Measurements from ENCODE around the gene TBCB.
"Not testable (repeated sequence)": the region's sequence is repeated elsewhere in the genome, so short reads cannot be mapped to it uniquely, and the experiment has no call there.

The TBCB gene

DNA sequence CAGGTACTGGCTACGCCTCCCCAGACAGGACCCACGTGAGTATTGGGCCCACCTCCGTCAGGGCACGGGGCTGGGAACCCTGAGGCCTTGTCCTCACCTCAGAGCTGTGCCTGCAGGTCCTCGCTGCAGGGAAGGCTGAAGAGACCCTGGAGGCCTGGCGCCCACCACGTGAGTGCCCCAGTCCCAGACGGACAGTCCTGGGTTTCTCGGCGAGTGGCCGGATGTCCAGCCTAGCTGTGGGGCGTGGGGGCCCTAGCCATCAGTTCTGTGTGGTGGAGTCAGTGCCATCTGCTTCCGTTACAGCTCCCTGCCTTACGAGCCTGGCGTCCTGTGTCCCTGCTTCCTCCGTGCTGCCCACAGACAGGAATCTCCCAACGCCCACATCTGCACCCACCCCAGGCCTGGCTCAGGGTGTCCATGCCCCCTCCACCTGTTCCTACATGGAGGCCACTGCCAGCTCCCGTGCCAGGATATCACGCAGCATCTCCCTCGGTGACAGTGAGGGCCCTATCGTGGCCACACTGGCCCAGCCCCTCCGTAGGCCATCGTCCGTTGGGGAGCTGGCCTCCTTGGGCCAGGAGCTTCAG is 12.1 kb upstream of the TBCB start:
- no peak for DNase-seq

DNA sequence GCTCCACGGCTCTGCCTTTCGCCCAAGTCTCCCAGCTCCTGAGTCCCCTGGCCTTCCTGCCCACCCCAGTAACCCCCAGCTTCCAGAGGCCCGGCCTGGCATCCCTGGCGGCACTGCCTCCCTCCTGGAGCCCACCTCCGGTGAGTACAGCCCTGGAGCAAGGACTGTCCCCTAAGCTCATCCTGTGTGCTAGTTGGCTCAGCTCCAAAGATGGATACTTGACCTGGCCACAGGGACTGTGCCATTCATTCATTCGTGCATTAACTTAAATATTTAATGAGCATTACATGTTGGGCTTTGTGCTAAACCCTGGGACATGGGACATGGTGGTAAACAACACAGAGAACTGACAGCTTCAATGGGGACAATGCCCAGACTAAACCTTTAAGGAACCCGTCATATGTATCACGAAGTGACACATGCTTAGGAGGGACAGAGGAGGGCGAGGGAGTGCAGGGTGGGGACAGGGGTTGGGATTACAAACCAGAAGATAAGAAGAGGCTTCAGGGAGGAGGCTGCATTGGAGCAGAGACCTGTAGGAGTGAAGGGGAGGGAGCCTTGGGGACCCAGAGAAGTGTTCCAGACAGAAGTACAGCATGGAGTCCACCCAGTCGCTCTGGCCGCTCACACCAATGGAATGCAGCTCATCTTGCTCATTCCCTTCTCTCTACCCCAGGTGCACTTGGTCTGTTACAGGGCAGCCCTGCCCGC is 11.3 kb upstream of the TBCB start:
- no peak for DNase-seq

- DNase-seq, result no peak
These were observed 8.8 kb upstream of the TBCB start for GRCh38 chr19:36106441-36106840.

DNA sequence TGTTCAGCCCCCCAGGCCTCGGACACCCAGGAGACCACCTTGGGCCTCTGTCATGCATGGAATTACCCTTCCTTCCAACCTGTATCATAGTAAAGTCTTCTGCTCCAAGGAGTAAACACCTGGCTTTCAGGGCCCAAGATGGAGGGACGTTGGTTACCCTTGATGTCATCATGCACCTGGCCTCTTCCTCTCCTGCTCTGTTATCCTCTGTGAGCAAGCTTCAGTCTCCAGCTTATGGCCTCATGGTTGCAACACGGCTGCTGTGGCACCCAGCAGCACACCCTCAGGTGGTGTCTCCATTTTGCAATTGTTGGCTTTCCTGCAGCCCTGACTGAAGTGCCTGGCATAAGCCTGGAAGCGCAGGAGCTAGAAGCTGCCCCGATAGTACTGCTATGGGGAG is 8.3 kb upstream of the TBCB start:
- no peak for DNase-seq

DNA sequence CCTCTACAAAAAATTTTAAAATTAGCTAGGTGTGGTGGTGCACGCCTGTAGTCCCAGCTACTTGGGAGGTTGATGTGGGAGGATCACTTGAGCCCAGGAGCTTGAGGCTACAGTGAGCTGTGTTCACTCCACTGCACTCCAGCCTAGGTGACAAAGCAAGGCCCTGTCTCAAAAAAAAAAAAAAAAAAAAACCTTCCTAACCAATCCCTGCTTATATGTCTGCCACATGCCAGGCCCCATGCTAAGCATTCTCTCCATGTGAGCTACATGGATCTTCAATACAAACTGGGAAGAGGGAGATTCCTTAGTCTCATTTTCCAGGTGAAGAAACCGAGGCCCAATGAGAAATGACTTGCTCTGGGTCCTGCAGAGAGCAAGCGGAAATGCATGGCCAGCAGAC is 6.6 kb upstream of the TBCB start:
- DNase-seq, result no peak

DNA sequence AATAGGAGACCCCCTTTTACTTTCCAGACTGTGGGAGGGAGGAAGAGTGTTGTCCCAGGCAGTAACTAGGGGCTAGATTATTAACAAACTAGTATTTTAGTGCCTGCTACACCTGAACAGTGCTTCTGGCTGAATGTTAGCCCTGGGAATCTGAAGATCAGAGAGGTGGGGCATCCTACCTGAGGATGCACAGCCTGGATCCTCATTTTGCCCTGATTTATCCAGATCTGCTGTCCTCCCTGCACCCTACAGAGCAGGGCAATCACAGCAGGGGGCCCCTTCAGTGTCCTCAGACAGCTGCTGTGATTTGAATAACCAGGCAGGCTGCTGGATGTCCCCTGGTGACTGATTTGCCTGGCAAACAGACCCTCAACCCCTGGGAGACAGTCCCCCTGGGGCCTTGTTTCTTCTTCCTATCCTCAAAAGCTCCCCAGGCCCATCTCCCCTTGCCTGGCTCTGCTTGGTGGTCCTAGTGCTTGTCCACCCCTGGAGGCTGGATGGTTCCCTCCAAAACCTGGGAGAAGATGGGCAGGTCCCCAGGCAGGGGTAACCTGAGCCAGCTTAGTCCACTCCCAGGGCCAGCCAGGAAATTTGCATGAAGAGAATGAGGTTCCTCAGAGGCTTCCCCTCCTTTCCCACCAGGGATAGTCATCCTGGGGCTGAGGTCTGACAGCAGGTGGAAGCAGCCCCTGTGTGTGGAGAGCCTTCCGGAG is 4.6 kb upstream of the TBCB start, which contains the start of gene OVOL3:
Gene OVOL3 (plus strand): TSS at position 657 of the 713 bp plus-strand sequence. CDS start 60 bp downstream, outside the sequence.
- DNase-seq, result no peak

DNA sequence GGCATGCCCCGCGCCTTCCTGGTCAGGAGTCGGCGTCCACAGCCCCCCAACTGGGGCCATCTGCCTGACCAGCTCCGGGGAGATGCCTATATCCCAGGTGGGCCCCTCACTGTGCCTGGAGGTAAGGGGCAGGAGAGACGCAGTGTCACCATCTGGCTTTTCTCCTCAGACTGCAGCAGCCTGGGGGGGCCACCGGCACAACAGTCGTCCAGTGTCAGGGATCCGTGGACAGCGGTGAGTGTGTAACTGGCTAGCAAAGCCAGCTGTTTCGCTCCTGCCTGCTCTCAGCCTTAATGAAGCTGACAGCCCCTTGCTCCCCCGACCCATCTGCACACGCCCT is 4.1 kb upstream of the TBCB start:
- DNase-seq, result no peak

DNA sequence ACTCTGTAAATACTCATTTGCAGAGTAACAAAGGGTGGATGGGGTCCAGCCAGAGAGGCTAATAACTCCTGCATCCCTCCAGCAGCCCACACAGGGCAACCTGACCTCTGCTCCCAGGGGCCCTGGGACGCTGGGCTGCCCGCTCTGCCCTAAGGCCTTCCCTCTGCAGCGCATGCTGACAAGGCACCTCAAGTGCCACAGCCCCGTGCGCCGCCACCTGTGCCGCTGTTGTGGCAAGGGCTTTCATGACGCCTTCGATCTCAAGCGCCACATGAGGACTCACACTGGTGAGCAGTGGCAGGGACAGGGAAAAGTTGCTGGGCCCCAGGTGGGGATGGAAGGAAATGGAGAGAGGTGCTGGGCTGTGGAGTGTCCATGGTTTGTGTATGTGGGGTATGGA is 2.6 kb upstream of the TBCB start:
- DNase-seq, result no peak

DNA sequence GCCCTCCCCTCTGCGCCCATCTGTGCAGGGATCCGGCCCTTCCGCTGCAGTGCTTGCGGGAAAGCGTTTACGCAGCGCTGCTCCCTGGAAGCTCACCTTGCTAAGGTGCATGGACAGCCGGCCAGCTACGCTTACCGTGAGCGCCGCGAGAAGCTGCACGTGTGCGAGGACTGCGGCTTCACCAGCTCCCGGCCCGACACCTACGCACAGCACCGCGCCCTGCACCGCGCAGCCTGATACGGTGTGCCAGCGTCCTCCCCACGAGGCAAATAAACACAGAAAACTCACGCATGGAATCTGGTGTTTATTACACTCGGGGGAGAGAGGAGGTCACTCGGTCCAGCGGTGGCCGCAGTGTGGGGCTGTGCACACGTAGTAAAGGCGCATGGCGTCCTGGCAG is 1.8 kb upstream of the TBCB start:
- no peak for DNase-seq

- no peak for DNase-seq
These were observed 1.2 kb upstream of the TBCB start for GRCh38 chr19:36113894-36114720.

- peak; percentile 98 for DNase-seq
These were observed 381 bp upstream of the TBCB start, which contains the start of gene POLR2I for GRCh38 chr19:36114721-36115452. TSS of gene POLR2I (minus strand) at chr19:36114875. CDS start at chr19:36114856, 19 bp downstream.

GRCh38 chr19:36116344-36116637 is 1.0 kb downstream of the TBCB start:
- DNase-seq, result no peak

- no peak for DNase-seq
These were observed 5.1 kb downstream of the TBCB start for GRCh38 chr19:36120092-36120983.

DNA sequence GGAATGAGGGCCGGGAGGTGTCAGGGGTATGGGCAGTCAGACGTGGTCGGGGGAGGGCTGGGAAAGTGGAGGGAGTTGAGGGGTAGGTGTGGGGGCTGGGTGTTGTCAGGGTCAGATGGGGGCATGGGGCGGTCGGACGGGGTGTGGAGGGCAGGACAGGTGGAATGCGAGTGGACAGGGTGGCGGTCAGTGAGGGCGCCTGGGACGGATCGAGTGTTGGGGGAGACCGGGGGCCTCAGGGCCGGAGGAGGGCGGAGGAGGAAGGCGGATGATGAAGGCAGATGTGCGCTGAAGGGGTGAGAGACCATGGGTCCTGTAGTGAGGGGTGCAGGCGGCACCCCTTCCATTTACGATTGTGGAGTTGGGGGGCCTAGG is 5.7 kb downstream of the TBCB start:
- DNase-seq, result no peak

DNA sequence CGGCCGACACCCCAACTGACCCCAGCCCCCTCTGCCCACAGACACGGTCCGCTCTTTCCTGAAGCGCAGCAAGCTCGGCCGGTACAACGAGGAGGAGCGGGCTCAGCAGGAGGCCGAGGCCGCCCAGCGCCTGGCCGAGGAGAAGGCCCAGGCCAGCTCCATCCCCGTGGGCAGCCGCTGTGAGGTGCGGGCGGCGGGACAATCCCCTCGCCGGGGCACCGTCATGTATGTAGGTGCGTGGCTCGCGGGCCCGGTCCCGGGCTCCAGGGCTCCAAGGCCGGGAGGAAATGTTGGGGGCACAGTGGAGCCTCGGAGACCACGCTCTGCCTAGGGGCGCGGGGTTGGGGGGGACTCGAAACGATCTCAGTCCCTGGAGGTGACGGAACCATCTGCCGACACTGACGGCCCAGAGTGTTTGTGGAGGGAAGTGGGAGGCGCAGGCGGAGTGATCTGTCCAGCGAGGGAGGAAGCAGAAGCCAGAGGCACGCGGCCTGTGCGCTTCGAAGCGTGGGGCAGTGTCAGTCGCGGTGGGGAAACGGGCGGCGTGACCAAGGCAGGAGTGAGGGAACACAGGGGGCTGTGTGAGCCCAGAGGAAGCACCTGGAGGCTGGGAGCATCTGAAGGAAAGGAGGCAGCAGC is 6.3 kb downstream of the TBCB start:
- DNase-seq, result no peak

GRCh38 chr19:36125557-36125956 is 10.3 kb downstream of the TBCB start:
- no peak for DNase-seq

GRCh38 chr19:36128392-36128736 is 13.1 kb downstream of the TBCB start:
- no peak for DNase-seq

- DNase-seq, result not testable (repeated sequence)
These were observed 16.0 kb downstream of the TBCB start for GRCh38 chr19:36131221-36131620.

- DNase-seq, result not testable (repeated sequence)
These were observed 19.6 kb downstream of the TBCB start for GRCh38 chr19:36134867-36135266.

GRCh38 chr19:36136964-36137686 is 21.9 kb downstream of the TBCB start:
- DNase-seq, result no peak

DNA sequence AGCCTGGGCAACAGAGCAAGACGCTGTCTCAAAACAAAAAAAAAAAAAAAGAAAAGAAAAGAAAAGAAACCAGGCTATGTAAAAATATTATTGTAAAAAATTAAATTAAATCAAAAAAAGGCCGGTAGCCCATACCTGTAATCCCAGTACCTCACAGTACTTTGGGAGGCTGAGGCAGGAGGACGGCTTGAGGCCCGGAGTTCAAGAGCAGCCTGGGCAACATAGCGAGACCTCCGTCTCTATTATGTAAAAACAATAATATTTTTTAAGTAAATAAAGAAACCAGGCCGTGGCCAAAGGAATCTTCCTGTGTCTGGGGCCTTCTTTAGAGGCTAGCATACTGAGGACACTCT is 23.8 kb downstream of the TBCB start:
- no peak for DNase-seq

Measured in NCI-H1436 treated with DMSO at 0.1 percent for 48 hours (cell line).